Measurements from ENCODE around the gene ZNF791.

DNA sequence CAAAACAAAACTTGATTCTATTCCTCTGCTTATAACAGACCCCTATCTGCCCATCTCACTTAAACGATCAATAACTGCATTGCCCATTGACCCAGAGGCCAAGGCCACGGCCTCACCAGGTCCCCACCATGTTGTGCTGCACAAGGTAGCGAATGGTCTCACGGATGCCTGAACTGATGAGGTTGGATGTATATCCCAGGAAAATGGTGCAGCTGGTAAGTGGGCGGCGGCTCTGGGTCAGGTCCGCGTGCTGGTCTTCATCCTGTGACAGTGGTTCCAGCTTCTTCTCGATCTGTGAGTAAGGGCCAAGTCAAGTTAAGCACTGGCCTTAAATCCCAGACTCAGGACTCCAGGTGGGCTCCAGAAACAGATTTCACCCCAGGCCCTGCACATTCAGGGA lies 69.3 kb downstream of the ZNF791 start:
- TF ChIP-seq CTCF (conservative IDR thresholded peaks at IDR 0.05; ENCODE audit: low read length): no peak
- TF ChIP-seq EZH2phosphoT487 (IDR thresholded peaks at IDR 0.05; ENCODE audit: borderline replicate concordance, low read depth, low read length): no peak
